ENCODE results near the gene MXRA7.

MXRA7 gene

DNA sequence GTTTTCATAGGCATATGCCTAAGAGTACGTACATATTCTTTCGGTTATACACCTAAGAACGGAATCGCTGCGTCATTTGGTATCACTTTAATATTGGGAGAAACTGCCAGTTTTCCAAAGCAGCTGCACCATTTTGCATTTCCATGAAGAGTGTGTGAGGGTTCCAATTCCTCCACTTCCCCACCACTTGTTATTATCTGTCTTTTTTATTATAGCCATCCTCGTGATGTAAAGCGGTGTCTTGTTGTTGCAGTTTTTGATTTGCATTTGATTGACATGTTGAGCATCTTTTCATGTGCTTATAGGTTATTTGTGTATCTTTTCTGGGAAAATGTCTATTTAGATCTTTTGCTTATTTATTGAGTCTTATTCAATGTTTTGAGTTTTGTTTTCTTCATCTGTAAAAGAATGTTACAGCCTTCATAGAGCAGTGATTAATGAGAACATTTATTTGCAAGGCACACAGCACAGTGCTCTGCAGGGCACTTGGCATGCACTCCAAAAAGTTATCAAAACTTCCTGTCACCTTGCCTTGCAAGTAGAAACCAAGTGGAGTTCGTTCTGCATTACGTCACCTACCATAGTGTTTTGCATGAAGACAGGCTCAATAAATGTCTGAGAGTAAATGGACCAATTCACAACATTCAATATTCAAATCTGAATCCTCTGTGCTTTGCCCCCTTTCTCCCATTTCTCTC, 40.6 kb downstream of the MXRA7 start:
- no peaks in the 10 kb centered on the region for H3K36me3 ChIP-seq (ENCODE audit: control insufficient read depth in 2 of 2, insufficient read depth in 2 of 2, low read length in 2 of 2)
- H3K27ac ChIP-seq (ENCODE audit: low read depth in 2 of 2, low read length in 2 of 2) = peak overlapping the region; percentile 96 to 98
- H3K4me3 ChIP-seq (ENCODE audit: low read length in 2 of 2) = no peak overlapping the region
- H3K4me1 ChIP-seq (ENCODE audit: control insufficient read depth in 2 of 2, insufficient read depth in 2 of 2, low read length in 2 of 2) = peaks cover 30 to 46% of the 10 kb centered on the region in 2 donors
- no peaks in the 10 kb centered on the region for H3K9me3 ChIP-seq (ENCODE audit: control insufficient read depth in 2 of 2, low read length in 2 of 2)
- peak overlapping the region in 1 of 2 donors; percentile 86 for H3K9ac ChIP-seq (ENCODE audit: low read depth in 1 of 2, low read length in 2 of 2)
- H3K27me3 ChIP-seq (ENCODE audit: control insufficient read depth in 2 of 2, insufficient read depth in 2 of 2, low read length in 2 of 2) = no peaks in the 10 kb centered on the region

GRCh38 chr17:76667786-76668453, 42.8 kb downstream of the MXRA7 start:
- H3K4me3 ChIP-seq (ENCODE audit: low read length in 2 of 2) = no peak overlapping the region
- no peak overlapping the region for H3K27ac ChIP-seq (ENCODE audit: low read depth in 2 of 2, low read length in 2 of 2)
- H3K4me1 ChIP-seq (ENCODE audit: control insufficient read depth in 2 of 2, insufficient read depth in 2 of 2, low read length in 2 of 2) = peaks cover 21 to 30% of the 10 kb centered on the region in 2 donors
- H3K27me3 ChIP-seq (ENCODE audit: control insufficient read depth in 2 of 2, insufficient read depth in 2 of 2, low read length in 2 of 2) = no peaks in the 10 kb centered on the region
- H3K9me3 ChIP-seq (ENCODE audit: control insufficient read depth in 2 of 2, low read length in 2 of 2) = no peaks in the 10 kb centered on the region
- H3K36me3 ChIP-seq (ENCODE audit: control insufficient read depth in 2 of 2, insufficient read depth in 2 of 2, low read length in 2 of 2) = no peaks in the 10 kb centered on the region
- no peak overlapping the region for H3K9ac ChIP-seq (ENCODE audit: low read depth in 1 of 2, low read length in 2 of 2)

DNA sequence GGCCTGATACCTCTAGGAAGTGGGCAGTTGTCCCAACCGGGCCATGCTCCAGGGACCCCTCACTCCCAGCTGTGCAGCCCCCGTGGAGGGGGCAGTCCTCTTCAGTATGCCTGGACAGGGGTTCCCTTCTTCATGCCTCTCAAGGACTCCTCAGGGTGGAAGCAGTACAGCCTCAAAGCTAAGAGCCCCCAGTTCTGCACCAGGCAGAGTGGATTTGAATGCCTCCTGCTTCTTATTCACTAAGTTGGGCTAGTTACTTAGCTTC, 43.3 kb downstream of the MXRA7 start:
- no peaks in the 10 kb centered on the region for H3K9me3 ChIP-seq (ENCODE audit: control insufficient read depth in 2 of 2, low read length in 2 of 2)
- H3K27ac ChIP-seq (ENCODE audit: low read depth in 2 of 2, low read length in 2 of 2) = no peak overlapping the region
- no peak overlapping the region for H3K9ac ChIP-seq (ENCODE audit: low read depth in 1 of 2, low read length in 2 of 2)
- no peaks in the 10 kb centered on the region for H3K27me3 ChIP-seq (ENCODE audit: control insufficient read depth in 2 of 2, insufficient read depth in 2 of 2, low read length in 2 of 2)
- no peaks in the 10 kb centered on the region for H3K36me3 ChIP-seq (ENCODE audit: control insufficient read depth in 2 of 2, insufficient read depth in 2 of 2, low read length in 2 of 2)
- H3K4me3 ChIP-seq (ENCODE audit: low read length in 2 of 2) = no peak overlapping the region
- H3K4me1 ChIP-seq (ENCODE audit: control insufficient read depth in 2 of 2, insufficient read depth in 2 of 2, low read length in 2 of 2) = peaks cover 16 to 25% of the 10 kb centered on the region in 2 donors

GRCh38 chr17:76660656-76661042, 50.1 kb downstream of the MXRA7 start:
- peaks cover 26 to 31% of the 10 kb centered on the region in 2 donors for H3K4me1 ChIP-seq (ENCODE audit: control insufficient read depth in 2 of 2, insufficient read depth in 2 of 2, low read length in 2 of 2)
- no peaks in the 10 kb centered on the region for H3K9me3 ChIP-seq (ENCODE audit: control insufficient read depth in 2 of 2, low read length in 2 of 2)
- no peak overlapping the region for H3K4me3 ChIP-seq (ENCODE audit: low read length in 2 of 2)
- H3K27me3 ChIP-seq (ENCODE audit: control insufficient read depth in 2 of 2, insufficient read depth in 2 of 2, low read length in 2 of 2) = no peaks in the 10 kb centered on the region
- no peaks in the 10 kb centered on the region for H3K36me3 ChIP-seq (ENCODE audit: control insufficient read depth in 2 of 2, insufficient read depth in 2 of 2, low read length in 2 of 2)
- H3K9ac ChIP-seq (ENCODE audit: low read depth in 1 of 2, low read length in 2 of 2) = no peak overlapping the region
- H3K27ac ChIP-seq (ENCODE audit: low read depth in 2 of 2, low read length in 2 of 2) = peak overlapping the region; percentile 76 to 81

DNA sequence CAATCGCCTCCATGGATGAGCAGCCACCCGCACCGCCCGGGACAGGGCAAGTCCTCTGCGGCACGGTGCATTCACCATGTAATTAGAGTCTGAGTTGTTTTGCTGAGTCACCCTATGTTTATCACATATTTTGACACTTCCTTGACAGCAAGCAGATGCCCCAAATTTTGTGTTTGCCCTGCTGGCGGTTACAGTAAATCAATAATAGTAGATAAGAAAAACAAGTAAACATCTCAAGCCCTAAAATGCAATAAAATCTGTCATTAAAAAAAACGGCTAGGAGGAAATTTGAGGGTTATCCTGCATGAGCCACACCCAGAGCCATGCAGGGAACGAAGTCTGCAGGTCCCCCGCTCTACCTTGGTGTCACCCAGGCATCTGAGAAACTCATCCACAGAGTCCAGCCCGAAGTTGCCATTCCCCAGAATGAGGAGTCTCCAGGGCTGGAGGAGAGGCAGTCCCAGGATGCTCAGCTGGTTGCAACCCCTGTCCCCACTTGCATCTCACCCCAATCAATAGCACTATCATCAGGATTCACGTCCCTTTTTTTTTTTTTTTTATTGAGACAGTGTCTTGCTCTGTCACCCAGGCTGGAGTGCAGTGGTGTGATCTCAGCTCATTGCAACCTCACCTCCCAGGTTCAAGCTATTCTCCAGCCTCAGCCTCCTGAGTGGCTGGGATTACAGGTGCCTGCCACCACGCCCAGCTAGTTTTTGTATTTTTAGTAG, 50.7 kb downstream of the MXRA7 start:
- peak overlapping the region; percentile 76 to 81 for H3K27ac ChIP-seq (ENCODE audit: low read depth in 2 of 2, low read length in 2 of 2)
- no peaks in the 10 kb centered on the region for H3K9me3 ChIP-seq (ENCODE audit: control insufficient read depth in 2 of 2, low read length in 2 of 2)
- no peaks in the 10 kb centered on the region for H3K36me3 ChIP-seq (ENCODE audit: control insufficient read depth in 2 of 2, insufficient read depth in 2 of 2, low read length in 2 of 2)
- H3K27me3 ChIP-seq (ENCODE audit: control insufficient read depth in 2 of 2, insufficient read depth in 2 of 2, low read length in 2 of 2) = no peaks in the 10 kb centered on the region
- peak overlapping the region; percentile 32 to 41 for H3K9ac ChIP-seq (ENCODE audit: low read depth in 1 of 2, low read length in 2 of 2)
- peaks cover 26 to 31% of the 10 kb centered on the region in 2 donors for H3K4me1 ChIP-seq (ENCODE audit: control insufficient read depth in 2 of 2, insufficient read depth in 2 of 2, low read length in 2 of 2)
- peak overlapping the region in 1 of 2 donors; percentile 45 for H3K4me3 ChIP-seq (ENCODE audit: low read length in 2 of 2)

DNA sequence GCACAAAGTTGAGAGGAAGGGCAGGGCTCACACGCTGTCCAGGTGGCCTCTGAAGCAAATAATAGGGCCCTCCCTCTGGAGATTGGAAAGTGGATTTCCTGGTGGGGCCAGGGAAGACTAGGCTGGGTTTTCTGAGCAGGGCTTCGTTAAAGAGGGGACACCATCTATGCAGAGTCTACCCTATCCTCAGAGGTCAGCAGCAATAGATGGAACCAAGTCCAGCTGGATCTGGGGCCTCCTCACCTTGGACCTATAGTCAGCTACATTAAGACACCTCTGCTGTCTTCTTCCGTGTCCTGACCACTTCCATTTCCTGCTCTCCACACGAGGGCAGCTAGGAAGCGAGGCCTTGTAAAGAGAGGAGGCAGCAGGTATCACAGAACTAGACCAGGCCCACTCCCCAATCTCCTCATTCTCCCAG, 52.5 kb downstream of the MXRA7 start:
- Histone ChIP-seq H3K27me3 (ENCODE audit: control insufficient read depth in 2 of 2, insufficient read depth in 2 of 2, low read length in 2 of 2) (no peaks in the 10 kb centered on the region), H3K9ac (ENCODE audit: low read depth in 1 of 2, low read length in 2 of 2) (peak overlapping the region in 1 of 2 donors; percentile 33), H3K36me3 (ENCODE audit: control insufficient read depth in 2 of 2, insufficient read depth in 2 of 2, low read length in 2 of 2) (no peaks in the 10 kb centered on the region), H3K9me3 (ENCODE audit: control insufficient read depth in 2 of 2, low read length in 2 of 2) (no peaks in the 10 kb centered on the region), H3K27ac (ENCODE audit: low read depth in 2 of 2, low read length in 2 of 2) (peak overlapping the region; percentile 75 to 76), H3K4me3 (ENCODE audit: low read length in 2 of 2) (no peak overlapping the region), H3K4me1 (ENCODE audit: control insufficient read depth in 2 of 2, insufficient read depth in 2 of 2, low read length in 2 of 2) (peaks cover 26 to 31% of the 10 kb centered on the region in 2 donors)

- H3K27me3 ChIP-seq (ENCODE audit: control insufficient read depth in 2 of 2, insufficient read depth in 2 of 2, low read length in 2 of 2) = no peaks in the 10 kb centered on the region
- no peaks in the 10 kb centered on the region for H3K36me3 ChIP-seq (ENCODE audit: control insufficient read depth in 2 of 2, insufficient read depth in 2 of 2, low read length in 2 of 2)
- peak overlapping the region; percentile 75 to 76 for H3K27ac ChIP-seq (ENCODE audit: low read depth in 2 of 2, low read length in 2 of 2)
- H3K4me1 ChIP-seq (ENCODE audit: control insufficient read depth in 2 of 2, insufficient read depth in 2 of 2, low read length in 2 of 2) = peaks cover 26 to 31% of the 10 kb centered on the region in 2 donors
- peak overlapping the region in 1 of 2 donors; percentile 33 for H3K9ac ChIP-seq (ENCODE audit: low read depth in 1 of 2, low read length in 2 of 2)
- no peak overlapping the region for H3K4me3 ChIP-seq (ENCODE audit: low read length in 2 of 2)
- no peaks in the 10 kb centered on the region for H3K9me3 ChIP-seq (ENCODE audit: control insufficient read depth in 2 of 2, low read length in 2 of 2)
Observed at GRCh38 chr17:76657505-76658241, 53.1 kb downstream of the MXRA7 start.

- no peaks in the 10 kb centered on the region for H3K27me3 ChIP-seq (ENCODE audit: control insufficient read depth in 2 of 2, insufficient read depth in 2 of 2, low read length in 2 of 2)
Observed at GRCh38 chr17:76654408-76654807, 56.4 kb downstream of the MXRA7 start.

DNA sequence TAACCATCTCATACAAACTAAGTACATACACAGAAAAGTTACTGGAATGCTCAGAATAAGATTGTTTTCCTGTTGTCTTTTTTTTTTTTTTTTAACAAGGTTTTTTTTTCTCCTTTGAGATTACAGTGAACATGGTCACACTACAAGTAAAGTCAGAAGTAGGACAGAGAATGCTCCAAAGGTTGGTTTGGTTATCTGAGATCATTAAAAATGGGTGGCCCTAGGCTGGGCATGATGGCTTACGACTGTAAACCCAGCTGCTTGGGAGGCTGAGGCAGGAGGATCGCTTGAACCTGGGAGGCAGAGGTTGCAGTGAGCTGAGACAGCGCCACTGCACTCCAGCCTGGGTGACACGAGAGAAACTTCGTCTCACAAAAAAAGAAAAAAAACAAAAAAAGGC, 60.3 kb downstream of the MXRA7 start:
- no peaks in the 10 kb centered on the region for H3K36me3 ChIP-seq (ENCODE audit: control insufficient read depth in 2 of 2, insufficient read depth in 2 of 2, low read length in 2 of 2)
- H3K4me3 ChIP-seq (ENCODE audit: low read length in 2 of 2) = no peak overlapping the region
- no peak overlapping the region for H3K27ac ChIP-seq (ENCODE audit: low read depth in 2 of 2, low read length in 2 of 2)
- no peak overlapping the region for H3K9ac ChIP-seq (ENCODE audit: low read depth in 1 of 2, low read length in 2 of 2)
- no peaks in the 10 kb centered on the region for H3K27me3 ChIP-seq (ENCODE audit: control insufficient read depth in 2 of 2, insufficient read depth in 2 of 2, low read length in 2 of 2)
- peaks cover 5 to 11% of the 10 kb centered on the region in 2 donors for H3K4me1 ChIP-seq (ENCODE audit: control insufficient read depth in 2 of 2, insufficient read depth in 2 of 2, low read length in 2 of 2)
- no peaks in the 10 kb centered on the region for H3K9me3 ChIP-seq (ENCODE audit: control insufficient read depth in 2 of 2, low read length in 2 of 2)

More at GRCh38 chr17:76654408-76654807, 56.4 kb downstream of the MXRA7 start:
- H3K4me3 ChIP-seq (ENCODE audit: low read length in 2 of 2) = no peak overlapping the region
- no peak overlapping the region for H3K27ac ChIP-seq (ENCODE audit: low read depth in 2 of 2, low read length in 2 of 2)
- no peaks in the 10 kb centered on the region for H3K36me3 ChIP-seq (ENCODE audit: control insufficient read depth in 2 of 2, insufficient read depth in 2 of 2, low read length in 2 of 2)
- peaks cover 17 to 22% of the 10 kb centered on the region in 2 donors for H3K4me1 ChIP-seq (ENCODE audit: control insufficient read depth in 2 of 2, insufficient read depth in 2 of 2, low read length in 2 of 2)
- H3K9me3 ChIP-seq (ENCODE audit: control insufficient read depth in 2 of 2, low read length in 2 of 2) = no peaks in the 10 kb centered on the region
- H3K9ac ChIP-seq (ENCODE audit: low read depth in 1 of 2, low read length in 2 of 2) = no peak overlapping the region

Measured in mucosa of rectum (tissue), 2 donors.